Activated T-cell treated with anti-CD3 and anti-CD28 coated beads for 1 hour (primary cell): ENCODE data around the gene PLAC1.

Source experiments
- DNase-seq: peaks from one replicate; pipeline ENCODE4 v3.0.0-alpha.2; 2020; ENCODE audit warnings: low read depth

PLAC1 gene

GRCh38 chrX:134670134-134670924, 12.1 kb upstream of the PLAC1 start:
- no peak for DNase-seq

- DNase-seq = no peak
Observed at GRCh38 chrX:134669378-134670098, 11.3 kb upstream of the PLAC1 start.

- DNase-seq = no peak
Observed at GRCh38 chrX:134664202-134664601, 5.9 kb upstream of the PLAC1 start.

GRCh38 chrX:134661295-134661694, 3.0 kb upstream of the PLAC1 start:
- DNase-seq = no peak

GRCh38 chrX:134660627-134661026, 2.4 kb upstream of the PLAC1 start:
- no peak for DNase-seq

GRCh38 chrX:134659761-134660160, 1.5 kb upstream of the PLAC1 start:
- no peak for DNase-seq

- DNase-seq = no peak
Observed at GRCh38 chrX:134658760-134659023, 421 bp upstream of the PLAC1 start.

- no peak for DNase-seq
Observed at GRCh38 chrX:134654398-134655012, 3.8 kb downstream of the PLAC1 start.

GRCh38 chrX:134653835-134654234, 4.4 kb downstream of the PLAC1 start:
- DNase-seq = no peak

- DNase-seq = no peak
Observed at GRCh38 chrX:134650701-134651100, 7.6 kb downstream of the PLAC1 start.

- DNase-seq = no peak
Observed at GRCh38 chrX:134649770-134650169, 8.5 kb downstream of the PLAC1 start.

- no peak for DNase-seq
Observed at GRCh38 chrX:134647477-134647877, 10.8 kb downstream of the PLAC1 start.

GRCh38 chrX:134646691-134647090, 11.6 kb downstream of the PLAC1 start:
- DNase-seq = no peak

- no peak for DNase-seq
Observed at GRCh38 chrX:134645936-134646543, 12.2 kb downstream of the PLAC1 start.

- no peak for DNase-seq
Observed at GRCh38 chrX:134642386-134642785, 15.9 kb downstream of the PLAC1 start.

- no peak for DNase-seq
Observed at GRCh38 chrX:134641346-134641745, 16.9 kb downstream of the PLAC1 start.

- DNase-seq = no peak
Observed at GRCh38 chrX:134640914-134641313, 17.4 kb downstream of the PLAC1 start.

- no peak for DNase-seq
Observed at GRCh38 chrX:134636851-134637250, 21.4 kb downstream of the PLAC1 start.

GRCh38 chrX:134634691-134635090, 23.6 kb downstream of the PLAC1 start:
- DNase-seq = no peak

GRCh38 chrX:134633832-134634231, 24.4 kb downstream of the PLAC1 start:
- no peak for DNase-seq

- DNase-seq = no peak
Observed at GRCh38 chrX:134633394-134633793, 24.9 kb downstream of the PLAC1 start.

- DNase-seq = no peak
Observed at GRCh38 chrX:134632355-134632754, 25.9 kb downstream of the PLAC1 start.
